ENCODE data around the gene SH3PXD2A. TPM values are rescaled to one million over a fixed set of nuclear protein-coding genes. Genes with fewer than 3 reads are reported as not detected.

SH3PXD2A gene
- total RNA-seq, 4 donors from 2014 or later: 6.2 to 16.8 (median 11.4) TPM

GRCh38 chr10:103726637-103727036 is 128.7 kb downstream of the SH3PXD2A start:
- Histone ChIP-seq H3K4me1 (peaks cover 0 to 4% of the 10 kb centered on the region in 2 donors), H3K4me3 (no peak overlapping the region), H3K27me3 (no peaks in the 10 kb centered on the region), H3K36me3 (no peaks in the 10 kb centered on the region), H3K9me3 (no peaks in the 10 kb centered on the region), H3K27ac (no peak overlapping the region)
- TF ChIP-seq CTCF (IDR thresholded peaks at IDR 0.05 in 4 of 5, conservative IDR thresholded peaks at IDR 0.05 in 1 of 5) (no peak), POLR2A (IDR thresholded peaks at IDR 0.05) (no peak)
- intact Hi-C loops (cut with DNase I; ENCODE audit: low total_unique reads) (no loop called here), in situ Hi-C loops (cut with MboI; ENCODE audit: low sequenced_read_pairs in 4 of 4) (no loop called here)
- no peak for DNase-seq
- no peak for ATAC-seq

- in situ Hi-C loops (cut with MboI; ENCODE audit: low sequenced_read_pairs in 4 of 4): no loop called here
- DNase-seq: no peak
- H3K4me3 ChIP-seq: no peak overlapping the region
- intact Hi-C loops (cut with DNase I; ENCODE audit: low total_unique reads): no loop called here
- ATAC-seq: no peak
- no peaks in the 10 kb centered on the region for H3K9me3 ChIP-seq
- H3K4me1 ChIP-seq: peaks cover 0 to 4% of the 10 kb centered on the region in 2 donors
- no peaks in the 10 kb centered on the region for H3K27me3 ChIP-seq
- TF ChIP-seq CTCF (IDR thresholded peaks at IDR 0.05 in 4 of 5, conservative IDR thresholded peaks at IDR 0.05 in 1 of 5) (no peak), POLR2A (IDR thresholded peaks at IDR 0.05) (no peak)
- no peak overlapping the region for H3K27ac ChIP-seq
- H3K36me3 ChIP-seq: no peaks in the 10 kb centered on the region
Measured at GRCh38 chr10:103725242-103725641, 130.1 kb downstream of the SH3PXD2A start.

GRCh38 chr10:103724771-103725170 is 130.6 kb downstream of the SH3PXD2A start:
- no peak for DNase-seq
- no peak overlapping the region for H3K27ac ChIP-seq
- H3K36me3 ChIP-seq: no peaks in the 10 kb centered on the region
- ATAC-seq: no peak
- peaks cover 0 to 4% of the 10 kb centered on the region in 2 donors for H3K4me1 ChIP-seq
- TF ChIP-seq POLR2A (IDR thresholded peaks at IDR 0.05) (no peak), CTCF (IDR thresholded peaks at IDR 0.05 in 4 of 5, conservative IDR thresholded peaks at IDR 0.05 in 1 of 5) (no peak)
- H3K27me3 ChIP-seq: no peaks in the 10 kb centered on the region
- H3K4me3 ChIP-seq: no peak overlapping the region
- in situ Hi-C loops (cut with MboI; ENCODE audit: low sequenced_read_pairs in 4 of 4): no loop called here
- intact Hi-C loops (cut with DNase I; ENCODE audit: low total_unique reads): no loop called here
- no peaks in the 10 kb centered on the region for H3K9me3 ChIP-seq

- Histone ChIP-seq H3K4me3 (no peak overlapping the region), H3K27ac (no peak overlapping the region), H3K36me3 (no peaks in the 10 kb centered on the region), H3K4me1 (peaks cover 0 to 4% of the 10 kb centered on the region in 2 donors), H3K9me3 (no peaks in the 10 kb centered on the region), H3K27me3 (no peaks in the 10 kb centered on the region)
- in situ Hi-C loops (cut with MboI; ENCODE audit: low sequenced_read_pairs in 4 of 4): no loop called here
- TF ChIP-seq POLR2A (IDR thresholded peaks at IDR 0.05): no peak
- TF ChIP-seq CTCF (IDR thresholded peaks at IDR 0.05 in 4 of 5, conservative IDR thresholded peaks at IDR 0.05 in 1 of 5): no peak
- ATAC-seq (no peak), DNase-seq (no peak)
- intact Hi-C loops (cut with DNase I; ENCODE audit: low total_unique reads): no loop called here
Measured at GRCh38 chr10:103724074-103724473, 131.3 kb downstream of the SH3PXD2A start.

- ATAC-seq: no peak
- TF ChIP-seq POLR2A (IDR thresholded peaks at IDR 0.05): no peak
- TF ChIP-seq CTCF (IDR thresholded peaks at IDR 0.05 in 4 of 5, conservative IDR thresholded peaks at IDR 0.05 in 1 of 5): no peak
- H3K4me3 ChIP-seq: no peak overlapping the region
- H3K27me3 ChIP-seq: no peaks in the 10 kb centered on the region
- H3K36me3 ChIP-seq: no peaks in the 10 kb centered on the region
- in situ Hi-C loops (cut with MboI; ENCODE audit: low sequenced_read_pairs in 4 of 4) (no loop called here), intact Hi-C loops (cut with DNase I; ENCODE audit: low total_unique reads) (no loop called here)
- DNase-seq: no peak
- peaks cover 0 to 4% of the 10 kb centered on the region in 2 donors for H3K4me1 ChIP-seq
- H3K9me3 ChIP-seq: no peaks in the 10 kb centered on the region
- H3K27ac ChIP-seq: no peak overlapping the region
Measured at GRCh38 chr10:103723557-103723956, 131.8 kb downstream of the SH3PXD2A start.

Data from gastrocnemius medialis (tissue), 4 donors.